K562 (cell line): ENCODE measurements around the gene SHFL. TPM values are rescaled to one million over a fixed set of nuclear protein-coding genes. Genes with fewer than 3 reads are reported as not detected.

Source experiments
- ATAC-seq: fragments of 200-7000 bp; cut with Tn5 transposase; 3 replicates; pipeline ENCODE4 v1.9.1; 2020; ENCODE audit warnings: moderate library complexity
- BruUV-seq: library from RNA; stranded (reverse); fragments of 400-500 nt; replicated peaks from 2 replicates; lab custom pipeline; 2021; lab: Mats Ljungman, UMichigan
- CTCF ChIA-PET: fragments of 300-600 bp; formaldehyde crosslinking; extraction: SDS; loops from one replicate; lab custom pipeline; 2021; ENCODE audit warnings: low intra/inter-chr PET ratio; lab: Yijun Ruan, JAX
- POLR2A ChIA-PET: fragments of 300-600, 350-650 bp; sonication (Branson Sonifier 250); formaldehyde crosslinking; extraction: SDS; loops from one replicate; lab custom pipeline; 2021; ENCODE audit warnings: antibody characterized with exemption, inconsistent platforms; lab: Yijun Ruan, JAX
- DNase-seq, 4 experiments: peaks; one replicate each; pipeline versions ENCODE4 v3.0.0 to v3.0.0-alpha.2; 2011 to 2018; ENCODE audit warnings: low spot score in 3 of 4, mixed read lengths in 3 of 4; ENCODE audit errors: extremely low read depth in 1 of 4
- FAIRE-seq: peaks from 2 replicates; lab custom pipeline; 2011; peaks lifted over from hg19 to GRCh38; lab: Jason Lieb, UNC
- H2AFZ ChIP-seq: 2 replicates; pipeline ENCODE4 v1.6.0; 2011; ENCODE audit warnings: low read depth, low read length, control low read depth, inconsistent platforms
- H3K27ac ChIP-seq: fragments of 200-600 bp; 3 replicates; pipeline ENCODE4 v1.8.0; 2011; ENCODE audit warnings: low read depth, mild to moderate bottlenecking, control low read depth, inconsistent platforms, low read length, moderate library complexity, mixed read lengths; ENCODE audit errors: extremely low read depth
- H3K27me3 ChIP-seq, 2 experiments: fragments of 300-600 bp in 1 of 2; 2 replicates in 1 of 2; 3 replicates in 1 of 2; pipeline versions ENCODE4 v1.6.0 to v1.8.0; 2011; ENCODE audit warnings: inconsistent platforms in 2 of 2, low read length in 2 of 2, mild to moderate bottlenecking in 1 of 2, mixed read lengths in 1 of 2, moderate library complexity in 1 of 2; ENCODE audit not compliant: control insufficient read depth in 2 of 2, insufficient read depth in 2 of 2
- H3K36me3 ChIP-seq: fragments of 300-600 bp; 3 replicates; pipeline ENCODE4 v1.8.0; 2011; ENCODE audit warnings: mild to moderate bottlenecking, low read length, inconsistent platforms; ENCODE audit not compliant: control insufficient read depth, insufficient read depth
- H3K4me1 ChIP-seq, 2 experiments: fragments of 200-600 bp in 1 of 2; replicated peaks in 1 of 2; 2 replicates in 1 of 2; 3 replicates in 1 of 2; pipeline versions ENCODE4 v1.5.1 to v1.8.0; 2011; ENCODE audit warnings: inconsistent platforms in 2 of 2, low read length in 2 of 2, mild to moderate bottlenecking in 1 of 2, mixed read lengths in 1 of 2, moderate library complexity in 1 of 2; ENCODE audit not compliant: control insufficient read depth in 2 of 2, insufficient read depth in 2 of 2
- H3K4me2 ChIP-seq: 2 replicates; pipeline ENCODE4 v1.6.1; 2011; ENCODE audit warnings: low read length, control low read depth, inconsistent platforms, mixed read lengths; ENCODE audit not compliant: insufficient read depth
- H3K4me3 ChIP-seq: fragments of 200-600 bp; sonication (generic), shearing (Covaris generic); 2 replicates; pipeline ENCODE4 v1.5.1; 2016; ENCODE audit warnings: control low read depth, inconsistent platforms
- H3K79me2 ChIP-seq: fragments of 200-600 bp; 3 replicates; pipeline ENCODE4 v1.8.0; 2011; ENCODE audit warnings: low read length, inconsistent platforms; ENCODE audit not compliant: control insufficient read depth, insufficient read depth
- H3K9ac ChIP-seq, 2 experiments: 2 replicates each; pipeline versions ENCODE4 v1.6.0 to v1.6.1; 2011; ENCODE audit warnings: low read depth in 2 of 2, low read length in 2 of 2, control low read depth in 1 of 2, inconsistent platforms in 1 of 2, mild to moderate bottlenecking in 1 of 2, mixed read lengths in 1 of 2; ENCODE audit not compliant: insufficient read depth in 1 of 2
- H3K9me1 ChIP-seq: one replicate; pipeline ENCODE4 v1.6.0; 2011; ENCODE audit warnings: inconsistent platforms, mild to moderate bottlenecking, low read length, moderate library complexity; ENCODE audit not compliant: control insufficient read depth, insufficient read depth
- H3K9me3 ChIP-seq: replicated peaks from 2 replicates; pipeline ENCODE4 v1.5.1; 2011; ENCODE audit warnings: low read depth, low read length, inconsistent platforms; ENCODE audit not compliant: control insufficient read depth, insufficient read depth
- H4K20me1 ChIP-seq: replicated peaks from 2 replicates; pipeline ENCODE4 v1.6.1; 2011; ENCODE audit warnings: low read length, inconsistent platforms, mixed read lengths; ENCODE audit not compliant: control insufficient read depth, insufficient read depth
- DDX20 ChIP-seq: fragments of 450-650 bp; IDR thresholded peaks from 2 replicates; pipeline ENCODE4 v1.6.1; 2016; ENCODE audit warnings: missing genetic modification characterization, low read depth, mild to moderate bottlenecking, missing compliant biosample characterization, moderate library complexity
- NFIC ChIP-seq: fragments of 450-650 bp; IDR thresholded peaks from 2 replicates; pipeline ENCODE4 v1.6.1; 2017; ENCODE audit warnings: mild to moderate bottlenecking, inconsistent platforms
- NR1H2 ChIP-seq: sonication (generic); formaldehyde crosslinking; IDR thresholded peaks from 2 replicates; pipeline ENCODE4 v1.4.0; 2020; ENCODE audit warnings: mild to moderate bottlenecking, missing genetic modification reagents
- RREB1 ChIP-seq: fragments of 250-450 bp; sonication (Bioruptor Pico); IDR thresholded peaks from 2 replicates; pipeline ENCODE4 v1.4.0; 2020
- SMAD3 ChIP-seq: fragments of 450-650 bp; formaldehyde crosslinking; conservative IDR thresholded peaks from 2 replicates; pipeline ENCODE4 v1.4.0; 2020; ENCODE audit warnings: mild to moderate bottlenecking
- SMAD4 ChIP-seq: fragments of 250-450 bp; sonication (Bioruptor Pico); conservative IDR thresholded peaks from 2 replicates; pipeline ENCODE4 v1.8.0; 2021; ENCODE audit warnings: inconsistent platforms, mild to moderate bottlenecking, moderate library complexity
- TAF9B ChIP-seq: fragments of 450-650 bp; IDR thresholded peaks from 2 replicates; pipeline ENCODE4 v1.6.1; 2018; ENCODE audit warnings: mild to moderate bottlenecking; ENCODE audit not compliant: partially characterized antibody
- TEAD4 ChIP-seq, 2 experiments: sonication (generic) in 1 of 2; formaldehyde crosslinking in 1 of 2; IDR thresholded peaks; 2 replicates each; pipeline versions ENCODE4 v1.6.1 to v1.8.0; 2012 to 2022; ENCODE audit warnings: borderline replicate concordance in 1 of 2, inconsistent platforms in 1 of 2, low read length in 1 of 2, mild to moderate bottlenecking in 1 of 2, missing genetic modification reagents in 1 of 2
- TSC22D4 ChIP-seq: fragments of 450-650 bp; IDR thresholded peaks from 2 replicates; pipeline ENCODE4 v1.6.1; 2016; ENCODE audit warnings: missing genetic modification characterization, missing biosample characterization, control low read depth
- ZNF124 ChIP-seq: sonication (generic); formaldehyde crosslinking; IDR thresholded peaks from 2 replicates; pipeline ENCODE4 v1.8.1; 2022; ENCODE audit warnings: missing genetic modification reagents
- ZNF282 ChIP-seq: sonication (generic); formaldehyde crosslinking; IDR thresholded peaks from 2 replicates; pipeline ENCODE4 v1.8.1; 2023; ENCODE audit warnings: missing genetic modification reagents
- ZNF41 ChIP-seq: fragments of 250-450 bp; sonication (Bioruptor Pico); conservative IDR thresholded peaks from 2 replicates; pipeline ENCODE4 v1.4.0; 2020; ENCODE audit warnings: mild to moderate bottlenecking
- ZNF75A ChIP-seq: fragments of 450-650 bp; formaldehyde crosslinking; IDR thresholded peaks from 2 replicates; pipeline ENCODE4 v1.4.0; 2020; ENCODE audit warnings: mild to moderate bottlenecking
- WGBS: fragments of 100-300 bp; shearing (Covaris generic); methylation state at CpG from one replicate; pipeline ENCODE4 v1.1.6; 2016; ENCODE audit warnings: low coverage, mixed read lengths; ENCODE audit not compliant: insufficient coverage; ENCODE audit errors: missing lambda C conversion rate; 5-methylcytosine and 5-hydroxymethylcytosine counted together
- in situ Hi-C: fragments of 300-500 bp; cut with MboI; formaldehyde crosslinking; loops from 4 replicates; pipeline ENCODE4 v1.15.0; 2018; ENCODE audit warnings: inconsistent platforms, mixed read lengths
- intact Hi-C: fragments of 100-400 bp; cut with micrococcal nuclease; formaldehyde crosslinking; loops from 2 replicates; pipeline ENCODE4 v1.14.2; 2022
- polyA plus RNA-seq, 8 experiments: library from polyadenylated mRNA; depleted of rRNA in 4 of 8; stranded (reverse) in 5 of 8; unstranded in 3 of 8; fragments of >200 nt; fragmentation: Nextera tagmentation in 2 of 8; fragmentation: Illumina TruSeq in 1 of 8; extraction: Ambion mirVana in 2 of 8; extraction: Trizol in 1 of 8; gene quantifications; 2 replicates each; pipeline versions ENCODE4 v1.2.1 to v1.2.3, GENCODE V29; 2011 to 2014; ENCODE audit warnings: inconsistent platforms in 1 of 8, missing spikeins in 1 of 8
- total RNA-seq, 7 experiments: library from RNA; depleted of rRNA in 6 of 7; stranded (reverse); fragments of >200 nt in 6 of 7; fragmentation: Illumina TruSeq in 2 of 7; extraction: Trizol in 2 of 7; gene quantifications; 2 replicates each; pipeline versions ENCODE4 v1.2.1 to v1.2.3, GENCODE V29; 2011 to 2021; ENCODE audit warnings: low replicate concordance in 1 of 7

The SHFL gene
- total and polyA plus RNA-seq, 9 of the 15 experiments (the other 6 are each of a cell fraction or from before 2014, with no cell fraction given), result 1.5 to 25.7 (median 13.0) TPM

GRCh38 chr19:10126213-10126639 lies 40.1 kb downstream of the SHFL start:
- BruUV-seq, result no TSS peak
- H3K9me3 ChIP-seq, result no peaks in the 10 kb centered on the region
- H3K27me3 ChIP-seq, result no peaks in the 10 kb centered on the region
- CTCF ChIA-PET, result no interaction called here
- WGBS, result 92% methylated on average over 3 of the region's 4 CpGs
- no peaks in the 10 kb centered on the region for H3K9me1 ChIP-seq
- H3K9ac ChIP-seq, result no peak overlapping the region
- in situ Hi-C loops (no loop called here), intact Hi-C loops (no loop called here)
- H3K4me3 ChIP-seq, result no peak overlapping the region
- no peaks in the 10 kb centered on the region for H3K79me2 ChIP-seq
- H3K4me1 ChIP-seq, result no peaks in the 10 kb centered on the region; a peak in 1 of 5 replicates
- no peak for FAIRE-seq
- no peak overlapping the region for H3K4me2 ChIP-seq
- peaks cover 13% of the 10 kb centered on the region; the same call in 2 of the 3 replicates for H3K36me3 ChIP-seq
- no peak overlapping the region for H3K27ac ChIP-seq
- DNase-seq, result no peak
- no peak for ATAC-seq
- H4K20me1 ChIP-seq, result no peaks in the 10 kb centered on the region
- TF ChIP-seq ZNF124 (CRISPR knock-in tag), result no peak
- no peak for TF ChIP-seq RREB1 (CRISPR knock-in tag)
- no peak for TF ChIP-seq TEAD4 (IDR thresholded peaks at IDR 0.05; ENCODE audit: low read length)
- no peak for TF ChIP-seq TEAD4 (CRISPR knock-in tag; IDR thresholded peaks at IDR 0.05; ENCODE audit: borderline replicate concordance)
- no peak for TF ChIP-seq ZNF41 (CRISPR knock-in tag)
- no peak for TF ChIP-seq ZNF282 (CRISPR knock-in tag)
- no peak for TF ChIP-seq SMAD3 (CRISPR knock-in tag)
- no peak for TF ChIP-seq ZNF75A (CRISPR knock-in tag)
- TF ChIP-seq SMAD4 (CRISPR knock-in tag), result no peak
- no peak for TF ChIP-seq TAF9B
- no peak for TF ChIP-seq NR1H2 (CRISPR knock-in tag)
- no peak for TF ChIP-seq DDX20 (tag)
- no peak for TF ChIP-seq NFIC
- no peak for TF ChIP-seq TSC22D4 (tag)
- POLR2A ChIA-PET, result no interaction called here
- no peak overlapping the region for H2AFZ ChIP-seq
